Activated T-cell treated with anti-CD3 and anti-CD28 coated beads, Interleukin-2, amount 50 U/mL, for 72 hours (primary cell): ENCODE data around the gene SF3B3. TPM values are rescaled to one million over a fixed set of nuclear protein-coding genes. Genes with fewer than 3 reads are reported as not detected.

Source experiments
- ATAC-seq, 2 donors: fragments of 150-1000 bp; cut with Tn5 transposase; replicated peaks in 1 of 2; 2 replicates each; pipeline ENCODE4 v1.10.0; 2021; ENCODE audit warnings: moderate library complexity in 2 of 2, mild to moderate bottlenecking in 1 of 2
- DNase-seq, 2 donors: peaks; one replicate each; pipeline ENCODE4 v3.0.0; 2021 to 2022; ENCODE audit warnings: mixed read lengths in 1 of 2
- H3K27ac Mint-ChIP-seq: one replicate; pipeline ENCODE4 v1.8.0; 2022; ENCODE audit warnings: mild to moderate bottlenecking, moderate library complexity, mixed read lengths
- H3K27me3 Mint-ChIP-seq: one replicate; pipeline ENCODE4 v1.8.0; 2022; ENCODE audit warnings: low read depth, mixed read lengths
- H3K36me3 Mint-ChIP-seq, 2 donors: one replicate each; pipeline ENCODE4 v1.8.0; 2022; ENCODE audit warnings: mixed read lengths in 2 of 2, mild to moderate bottlenecking in 1 of 2; ENCODE audit not compliant: insufficient read depth in 2 of 2
- H3K4me1 Mint-ChIP-seq: one replicate; pipeline ENCODE4 v1.8.0; 2022; ENCODE audit warnings: low read depth, mixed read lengths
- H3K4me3 Mint-ChIP-seq, 2 donors: one replicate each; pipeline ENCODE4 v1.8.0; 2022; ENCODE audit warnings: mild to moderate bottlenecking in 2 of 2, mixed read lengths in 2 of 2, moderate library complexity in 2 of 2
- H3K9me3 Mint-ChIP-seq, 2 donors: one replicate each; pipeline ENCODE4 v1.8.0; 2022; ENCODE audit warnings: mixed read lengths in 2 of 2
- total RNA-seq, 2 donors: library from RNA; stranded (reverse); gene quantifications; one replicate each; pipeline ENCODE4 v1.2.3, GENCODE V29; 2022

The SF3B3 gene
- total RNA-seq = 100 to 1,000 TPM; 302 to 309 TPM

- H3K4me1 Mint-ChIP-seq = peaks cover 68% of the 10 kb centered on the region
- peak within 1 kb of the TSS; percentile 100 for H3K27ac Mint-ChIP-seq
- no peaks in the 10 kb centered on the region for H3K27me3 Mint-ChIP-seq
- H3K36me3 Mint-ChIP-seq = peaks cover 21 to 38% of the 10 kb centered on the region in 2 donors
- DNase-seq = peak in 1 of 2 donors; percentile 74
- no peaks in the 10 kb centered on the region for H3K9me3 Mint-ChIP-seq
- peak within 1 kb of the TSS; percentile 95 to 98 for H3K4me3 Mint-ChIP-seq
- ATAC-seq = peak; percentile 66 to 71
Measured at GRCh38 chr16:70523743-70524398, at the start of gene SF3B3. SF3B3 (plus strand) TSS chr16:70523816; CDS start chr16:70526657, 2,841 bp downstream.

- Mint-ChIP-seq H3K27me3 (no peaks in the 10 kb centered on the region), H3K36me3 (peaks cover 0 to 3% of the 10 kb centered on the region in 2 donors), H3K27ac (no peak overlapping the region), H3K4me3 (no peak overlapping the region), H3K9me3 (no peaks in the 10 kb centered on the region), H3K4me1 (peaks cover 37% of the 10 kb centered on the region)
- no peak for DNase-seq
- ATAC-seq = no peak
Measured at GRCh38 chr16:70474320-70475053, 49.1 kb upstream of the SF3B3 start.

GRCh38 chr16:70475054-70475871, 48.4 kb upstream of the SF3B3 start:
- no peak for DNase-seq
- Mint-ChIP-seq H3K27ac (no peak overlapping the region), H3K36me3 (peaks cover 0 to 3% of the 10 kb centered on the region in 2 donors), H3K9me3 (no peaks in the 10 kb centered on the region), H3K4me3 (no peak overlapping the region), H3K27me3 (no peaks in the 10 kb centered on the region), H3K4me1 (peaks cover 37% of the 10 kb centered on the region)
- no peak for ATAC-seq

- no peaks in the 10 kb centered on the region for H3K9me3 Mint-ChIP-seq
- H3K36me3 Mint-ChIP-seq = peaks cover 0 to 3% of the 10 kb centered on the region in 2 donors
- peak; percentile 94 to 96 for ATAC-seq
- H3K4me1 Mint-ChIP-seq = peaks cover 37% of the 10 kb centered on the region
- peak; percentile 55 to 67 for DNase-seq
- H3K27ac Mint-ChIP-seq = peak overlapping the region; percentile 81
- H3K27me3 Mint-ChIP-seq = no peaks in the 10 kb centered on the region
- H3K4me3 Mint-ChIP-seq = peak overlapping the region; percentile 59 to 70
Measured at GRCh38 chr16:70476272-70477020, 47.2 kb upstream of the SF3B3 start.

- Mint-ChIP-seq H3K27me3 (no peaks in the 10 kb centered on the region), H3K36me3 (peaks cover 0 to 3% of the 10 kb centered on the region in 2 donors), H3K27ac (peak overlapping the region; percentile 24), H3K4me3 (no peak overlapping the region), H3K9me3 (no peaks in the 10 kb centered on the region), H3K4me1 (peaks cover 42% of the 10 kb centered on the region)
- DNase-seq = no peak
- no peak for ATAC-seq
Measured at GRCh38 chr16:70478169-70478568, 45.4 kb upstream of the SF3B3 start.

GRCh38 chr16:70478912-70479341, 44.7 kb upstream of the SF3B3 start:
- peaks cover 0 to 3% of the 10 kb centered on the region in 2 donors for H3K36me3 Mint-ChIP-seq

GRCh38 chr16:70480127-70481105, 43.2 kb upstream of the SF3B3 start:
- Mint-ChIP-seq H3K4me1 (peaks cover 42% of the 10 kb centered on the region), H3K4me3 (no peak overlapping the region), H3K9me3 (no peaks in the 10 kb centered on the region), H3K27me3 (no peaks in the 10 kb centered on the region), H3K36me3 (peaks cover 0 to 3% of the 10 kb centered on the region in 2 donors), H3K27ac (no peak overlapping the region)
- DNase-seq = no peak
- no peak for ATAC-seq

More at GRCh38 chr16:70478912-70479341, 44.7 kb upstream of the SF3B3 start:
- H3K4me1 Mint-ChIP-seq = peaks cover 42% of the 10 kb centered on the region
- no peaks in the 10 kb centered on the region for H3K27me3 Mint-ChIP-seq
- H3K4me3 Mint-ChIP-seq = no peak overlapping the region
- no peaks in the 10 kb centered on the region for H3K9me3 Mint-ChIP-seq
- no peak overlapping the region for H3K27ac Mint-ChIP-seq
- ATAC-seq (no peak), DNase-seq (no peak)

GRCh38 chr16:70481929-70482536, 41.6 kb upstream of the SF3B3 start:
- H3K27me3 Mint-ChIP-seq = no peaks in the 10 kb centered on the region
- ATAC-seq (no peak), DNase-seq (no peak)
- no peak overlapping the region for H3K27ac Mint-ChIP-seq
- peaks cover 0 to 6% of the 10 kb centered on the region in 2 donors for H3K36me3 Mint-ChIP-seq
- H3K4me1 Mint-ChIP-seq = peaks cover 26% of the 10 kb centered on the region
- no peaks in the 10 kb centered on the region for H3K9me3 Mint-ChIP-seq
- H3K4me3 Mint-ChIP-seq = no peak overlapping the region

- DNase-seq (no peak), ATAC-seq (no peak)
- Mint-ChIP-seq H3K36me3 (peaks cover 0 to 6% of the 10 kb centered on the region in 2 donors), H3K9me3 (no peaks in the 10 kb centered on the region), H3K27ac (no peak overlapping the region), H3K4me3 (no peak overlapping the region), H3K4me1 (peaks cover 20% of the 10 kb centered on the region), H3K27me3 (no peaks in the 10 kb centered on the region)
Measured at GRCh38 chr16:70482624-70483023, 41.0 kb upstream of the SF3B3 start.

- no peaks in the 10 kb centered on the region for H3K9me3 Mint-ChIP-seq
- H3K4me1 Mint-ChIP-seq = peaks cover 12% of the 10 kb centered on the region
- no peak for ATAC-seq
- H3K27ac Mint-ChIP-seq = no peak overlapping the region
- H3K36me3 Mint-ChIP-seq = peaks cover 0 to 3% of the 10 kb centered on the region in 2 donors
- no peaks in the 10 kb centered on the region for H3K27me3 Mint-ChIP-seq
- no peak for DNase-seq
- no peak overlapping the region for H3K4me3 Mint-ChIP-seq
Measured at GRCh38 chr16:70483426-70483825, 40.2 kb upstream of the SF3B3 start.

GRCh38 chr16:70484867-70485266, 38.7 kb upstream of the SF3B3 start:
- H3K4me3 Mint-ChIP-seq = no peak overlapping the region
- H3K27me3 Mint-ChIP-seq = no peaks in the 10 kb centered on the region
- no peak for DNase-seq
- no peak overlapping the region for H3K27ac Mint-ChIP-seq
- peaks cover 0 to 3% of the 10 kb centered on the region in 2 donors for H3K36me3 Mint-ChIP-seq
- no peaks in the 10 kb centered on the region for H3K9me3 Mint-ChIP-seq
- no peak for ATAC-seq
- peaks cover 5% of the 10 kb centered on the region for H3K4me1 Mint-ChIP-seq
